ENCODE data around the gene MRPL30. TPM values are rescaled to one million over a fixed set of nuclear protein-coding genes. Genes with fewer than 3 reads are reported as not detected.

Gene MRPL30
- total RNA-seq, 4 donors from 2014 or later: 18.4 to 22.6 (median 21.2) TPM

DNA sequence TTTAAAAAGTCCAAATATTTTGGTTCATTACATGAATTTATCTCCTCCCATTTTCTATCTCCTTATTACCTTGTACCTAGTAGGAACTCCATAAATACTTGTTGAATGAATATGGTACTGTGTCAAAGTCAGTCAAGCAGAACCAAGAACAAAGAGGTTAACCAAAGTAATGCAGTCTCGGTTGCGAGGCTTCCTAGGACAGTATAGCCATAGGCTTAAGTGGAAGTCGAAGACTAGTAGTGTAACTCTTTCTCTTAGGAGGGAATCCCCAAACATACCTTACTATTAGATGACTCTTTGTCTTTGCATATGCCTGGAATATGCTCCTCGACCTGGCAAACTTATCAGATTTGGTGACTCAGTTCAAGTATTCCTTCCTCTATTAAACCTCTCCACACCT is 21.4 kb upstream of the MRPL30 start:
- TF ChIP-seq, protein P1, sequence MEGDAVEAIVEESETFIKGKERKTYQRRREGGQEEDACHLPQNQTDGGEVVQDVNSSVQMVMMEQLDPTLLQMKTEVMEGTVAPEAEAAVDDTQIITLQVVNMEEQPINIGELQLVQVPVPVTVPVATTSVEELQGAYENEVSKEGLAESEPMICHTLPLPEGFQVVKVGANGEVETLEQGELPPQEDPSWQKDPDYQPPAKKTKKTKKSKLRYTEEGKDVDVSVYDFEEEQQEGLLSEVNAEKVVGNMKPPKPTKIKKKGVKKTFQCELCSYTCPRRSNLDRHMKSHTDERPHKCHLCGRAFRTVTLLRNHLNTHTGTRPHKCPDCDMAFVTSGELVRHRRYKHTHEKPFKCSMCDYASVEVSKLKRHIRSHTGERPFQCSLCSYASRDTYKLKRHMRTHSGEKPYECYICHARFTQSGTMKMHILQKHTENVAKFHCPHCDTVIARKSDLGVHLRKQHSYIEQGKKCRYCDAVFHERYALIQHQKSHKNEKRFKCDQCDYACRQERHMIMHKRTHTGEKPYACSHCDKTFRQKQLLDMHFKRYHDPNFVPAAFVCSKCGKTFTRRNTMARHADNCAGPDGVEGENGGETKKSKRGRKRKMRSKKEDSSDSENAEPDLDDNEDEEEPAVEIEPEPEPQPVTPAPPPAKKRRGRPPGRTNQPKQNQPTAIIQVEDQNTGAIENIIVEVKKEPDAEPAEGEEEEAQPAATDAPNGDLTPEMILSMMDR (IDR thresholded peaks at IDR 0.05): no peak
- ATAC-seq (ENCODE audit: low FRiP score): no peak
- DNase-seq (ENCODE audit: low spot score): no peak

DNA sequence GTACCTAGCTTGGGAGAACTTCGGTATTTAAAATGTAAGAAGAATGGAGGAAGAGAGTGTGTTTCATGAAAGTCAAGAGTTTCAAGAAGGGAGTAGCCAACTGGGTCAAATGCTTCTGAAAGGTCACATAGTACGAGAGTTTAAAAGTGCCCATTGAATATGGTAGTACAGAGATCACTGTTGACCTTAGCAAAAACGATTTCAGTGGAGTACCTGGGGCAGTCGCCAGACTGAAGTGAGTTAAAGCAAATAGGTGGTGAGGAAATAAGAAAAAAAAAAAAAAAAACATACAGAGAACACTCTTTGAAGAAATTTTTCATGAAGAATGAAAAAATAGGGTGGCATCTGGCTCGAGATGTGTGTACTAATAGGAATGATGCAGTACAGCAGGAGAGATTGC is 14.8 kb upstream of the MRPL30 start:
- TF ChIP-seq, protein P1 (IDR thresholded peaks at IDR 0.05): no peak
- no peak for ATAC-seq (ENCODE audit: low FRiP score)
- no peak for DNase-seq (ENCODE audit: low spot score)

DNA sequence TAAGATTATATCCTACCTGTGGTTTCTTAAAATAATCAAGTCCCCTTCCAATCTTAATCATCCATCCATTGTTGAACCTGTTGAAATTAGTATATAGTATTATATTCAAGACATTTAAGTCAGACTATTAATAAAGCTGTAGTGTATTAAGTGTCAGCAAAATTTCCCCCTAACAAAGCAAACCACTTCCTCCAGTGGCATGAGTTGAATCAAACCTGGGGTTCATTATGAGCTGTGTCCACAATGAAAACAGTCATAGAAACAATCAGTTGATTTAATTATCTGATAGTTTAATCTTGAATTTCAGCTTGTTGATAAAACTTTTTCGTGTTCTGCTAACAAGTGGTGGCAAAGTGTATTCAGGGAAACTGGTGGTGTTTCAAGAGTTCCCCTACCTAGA is 11.4 kb upstream of the MRPL30 start:
- DNase-seq (ENCODE audit: low spot score) (no peak), ATAC-seq (ENCODE audit: low FRiP score) (no peak)
- TF ChIP-seq, protein P1 (IDR thresholded peaks at IDR 0.05): no peak

DNA sequence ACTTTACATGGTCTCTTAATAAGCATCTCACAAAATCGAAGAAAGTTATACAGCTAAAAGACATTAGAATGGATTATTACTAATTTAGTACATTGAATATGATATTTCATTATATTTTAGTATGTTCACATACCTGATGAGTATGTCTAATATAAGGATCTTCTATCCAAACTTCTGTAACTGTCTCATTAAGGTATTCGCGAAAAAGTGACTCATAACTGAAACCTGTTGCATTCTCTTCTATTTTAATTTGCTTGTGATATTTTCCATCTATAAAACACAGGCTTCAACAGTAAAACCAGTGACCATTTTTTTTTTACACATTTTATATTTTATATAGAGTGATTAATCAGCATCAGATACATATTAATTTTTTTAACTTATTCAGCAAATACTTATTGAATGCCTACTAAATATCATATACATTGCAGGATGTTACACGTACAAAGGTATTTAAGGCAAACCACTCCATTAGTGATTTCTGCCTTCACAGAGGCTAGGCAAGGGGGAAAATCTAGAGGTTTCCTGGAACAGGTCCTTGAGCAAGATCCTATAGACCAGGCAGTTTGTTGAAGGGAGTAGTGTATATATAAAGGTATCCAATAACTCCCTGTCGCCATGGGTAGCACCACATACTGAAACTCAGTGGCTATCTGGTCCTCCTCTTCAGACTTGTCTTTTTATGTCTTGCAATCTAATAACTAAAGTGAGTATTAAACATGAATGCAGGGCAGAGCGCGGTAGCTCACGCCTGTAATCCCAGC is 9.4 kb upstream of the MRPL30 start:
- no peak for ATAC-seq (ENCODE audit: low FRiP score)
- DNase-seq (ENCODE audit: low spot score): no peak
- TF ChIP-seq, protein P1 (IDR thresholded peaks at IDR 0.05): no peak

DNA sequence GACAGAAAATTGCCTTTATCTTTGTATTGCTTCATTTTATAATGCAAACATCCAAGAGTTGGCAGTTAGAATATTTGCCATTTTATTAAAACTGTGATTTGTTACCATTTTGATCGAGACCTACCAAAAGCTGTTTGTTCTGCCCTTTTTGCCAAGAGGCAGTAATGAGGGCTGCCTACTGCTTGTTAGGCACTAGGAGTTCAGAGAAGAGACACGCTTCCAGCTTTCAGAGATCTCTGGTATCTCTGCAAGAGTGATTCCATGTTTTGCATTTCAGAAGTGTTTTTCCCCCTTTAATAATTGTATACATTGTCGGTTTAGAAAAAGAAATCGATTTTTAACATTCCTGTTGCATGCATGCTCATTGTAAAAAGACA is 628 bp downstream of the MRPL30 start:
- DNase-seq (ENCODE audit: low spot score) (no peak), ATAC-seq (ENCODE audit: low FRiP score) (no peak)
- TF ChIP-seq, protein P1 (IDR thresholded peaks at IDR 0.05): no peak

DNA sequence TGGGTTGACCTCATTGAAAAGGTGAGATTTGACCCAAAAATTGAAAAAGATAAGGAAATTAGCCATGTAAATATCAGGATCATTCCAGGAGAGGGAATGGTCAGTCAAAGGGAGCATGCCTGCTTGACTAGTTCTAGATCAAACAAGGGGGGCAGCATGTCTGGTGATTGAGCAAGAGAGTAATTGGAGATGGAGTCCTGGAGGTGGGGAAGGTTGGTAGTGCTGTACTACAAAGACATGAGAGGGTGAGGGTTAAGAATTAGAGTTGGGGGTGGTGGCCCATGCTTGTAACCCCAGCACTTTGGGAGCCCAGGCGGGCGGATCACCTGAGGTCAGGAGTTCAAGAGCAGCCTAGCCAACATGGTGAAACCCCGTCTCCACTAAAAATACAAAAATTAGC is 2.0 kb downstream of the MRPL30 start:
- TF ChIP-seq, protein P1 (IDR thresholded peaks at IDR 0.05): no peak
- DNase-seq (ENCODE audit: low spot score) (no peak), ATAC-seq (ENCODE audit: low FRiP score) (no peak)

DNA sequence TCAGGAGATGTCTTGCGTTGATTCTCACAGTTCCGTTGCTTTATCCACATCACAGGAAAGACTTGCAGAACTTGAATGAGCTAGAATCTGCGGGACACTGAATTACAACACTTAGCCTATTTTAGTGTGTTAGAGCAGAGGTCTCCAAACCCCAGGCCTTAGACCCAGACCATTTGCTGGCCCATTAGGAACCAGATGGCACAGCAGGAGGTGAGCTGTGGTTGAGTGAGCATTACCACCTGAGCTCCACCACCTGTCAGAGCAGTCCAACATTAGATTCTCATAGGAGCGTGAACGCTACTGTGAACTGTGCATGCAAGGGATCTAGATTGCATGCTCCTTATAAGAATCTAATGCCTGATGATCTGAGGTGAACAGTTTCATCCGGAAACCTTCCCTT is 3.8 kb downstream of the MRPL30 start:
- no peak for ATAC-seq (ENCODE audit: low FRiP score)
- TF ChIP-seq, protein P1 (IDR thresholded peaks at IDR 0.05): no peak
- DNase-seq (ENCODE audit: low spot score): no peak

Data from omental fat pad (tissue), 4 donors.